H1 (cell line): ENCODE measurements around the gene PEPD.

Experiments used
- CTCF ChIP-seq, 3 experiments: IDR thresholded peaks; 1 replicate in 2 of 3; 2 replicates in 1 of 3; pipeline versions ENCODE4 v1.5.1 to v1.6.1; 2011; ENCODE audit warnings: low read length in 3 of 3, mild to moderate bottlenecking in 3 of 3, inconsistent platforms in 2 of 3, low read depth in 1 of 3, moderate library complexity in 1 of 3; ENCODE audit not compliant: insufficient read depth in 1 of 3; ENCODE audit errors: control extremely low read depth in 1 of 3
- EP300 ChIP-seq, 2 experiments: IDR thresholded peaks; 1 replicate in 1 of 2; 2 replicates in 1 of 2; pipeline ENCODE4 v1.6.1; 2011 to 2012; ENCODE audit warnings: low read depth in 2 of 2, low read length in 2 of 2, mild to moderate bottlenecking in 2 of 2, borderline replicate concordance in 1 of 2, inconsistent platforms in 1 of 2, moderate library complexity in 1 of 2
- HDAC6 ChIP-seq: IDR thresholded peaks from one replicate; pipeline ENCODE4 v1.7.1; 2012; ENCODE audit warnings: low read depth, mild to moderate bottlenecking, inconsistent platforms, low read length, moderate library complexity
- JUN ChIP-seq: IDR thresholded peaks from 2 replicates; pipeline ENCODE4 v1.6.1; 2011; ENCODE audit warnings: low read depth, mild to moderate bottlenecking, improper control_type of control experiment, low read length
- JUND ChIP-seq: IDR thresholded peaks from 2 replicates; pipeline ENCODE4 v1.6.1; 2011; ENCODE audit warnings: mild to moderate bottlenecking, improper control_type of control experiment, low read length
- POLR2AphosphoS5 ChIP-seq: IDR thresholded peaks from 2 replicates; pipeline ENCODE4 v1.6.1; 2011; ENCODE audit warnings: low read depth, low read length
- RNF2 ChIP-seq: fragments of 200-900, 300-1000 bp; sonication (generic); IDR thresholded peaks from 2 replicates; pipeline ENCODE4 v1.7.1; 2016; ENCODE audit warnings: borderline replicate concordance, low read depth, mild to moderate bottlenecking, antibody characterized with exemption, low read length; ENCODE audit not compliant: poor library complexity, severe bottlenecking; ENCODE audit errors: missing control alignments

- no peak for TF ChIP-seq RNF2
- TF ChIP-seq CTCF (IDR thresholded peaks at IDR 0.05; ENCODE audit: control extremely low read depth in 1 of 3, insufficient read depth in 1 of 3, low read depth in 1 of 3, low read length in 3 of 3), result no peak
- TF ChIP-seq EP300 (IDR thresholded peaks at IDR 0.05; ENCODE audit: borderline replicate concordance in 1 of 2, low read depth in 2 of 2, low read length in 2 of 2), result no peak
- TF ChIP-seq POLR2AphosphoS5, result no peak
- no peak for TF ChIP-seq JUND
- TF ChIP-seq JUN, result no peak
- TF ChIP-seq HDAC6, result no peak
These were observed 173.1 kb downstream of the PEPD start for GRCh38 chr19:33348301-33349010.
